Measurements from ENCODE around the gene PCDHGA7.
"Not testable (repeated sequence)": the region's sequence is repeated elsewhere in the genome, so short reads cannot be mapped to it uniquely, and the experiment has no call there.

GRCh38 chr5:141414548-141415274 lies 32.2 kb downstream of the PCDHGA7 start:
- not testable (repeated sequence) for TF ChIP-seq CTCF (conservative IDR thresholded peaks at IDR 0.05); ZFX (IDR thresholded peaks at IDR 0.05)

Data from C4-2B (cell line).